Endothelial cell of umbilical vein (primary cell): ENCODE data around the gene CEACAM3.

Experiments
- EZH2 ChIP-seq: IDR thresholded peaks from 2 replicates; pipeline ENCODE4 v1.6.1; 2012; ENCODE audit warnings: borderline replicate concordance, low read depth, mild to moderate bottlenecking, moderate library complexity, low read length, inconsistent platforms; ENCODE audit not compliant: severe bottlenecking
- JUN ChIP-seq: IDR thresholded peaks from 2 replicates; pipeline ENCODE4 v1.6.1; 2011; ENCODE audit warnings: borderline replicate concordance, low read depth; ENCODE audit not compliant: insufficient read length, insufficient read depth
- MAX ChIP-seq: IDR thresholded peaks from 2 replicates; pipeline ENCODE4 v1.6.1; 2011; ENCODE audit not compliant: insufficient read depth, insufficient read length
- POLR2A ChIP-seq: IDR thresholded peaks from 2 replicates; pipeline ENCODE4 v1.6.1; 2012; ENCODE audit warnings: low read depth, mild to moderate bottlenecking, control low read depth, low read length
- POLR2AphosphoS5 ChIP-seq: IDR thresholded peaks from 2 replicates; pipeline ENCODE4 v1.6.1; 2012; ENCODE audit warnings: low read depth, mild to moderate bottlenecking, control low read depth, low read length, moderate library complexity; ENCODE audit not compliant: insufficient read depth
- TF ChIP-seq, protein P1 (sequence below), 2 donors: IDR thresholded peaks; 1 replicate in 1 of 2; 2 replicates in 1 of 2; pipeline ENCODE4 v1.5.1; 2011; ENCODE audit warnings: low read length in 2 of 2, mild to moderate bottlenecking in 2 of 2, moderate library complexity in 2 of 2, control low read depth in 1 of 2, inconsistent platforms in 1 of 2, low read depth in 1 of 2; ENCODE audit not compliant: insufficient read depth in 1 of 2; ENCODE audit errors: extremely low read depth in 1 of 2

GRCh38 chr19:41783612-41784011, 12.8 kb upstream of the CEACAM3 start:
- TF ChIP-seq POLR2A (no peak), JUN (no peak), EZH2 (no peak), MAX (no peak), POLR2AphosphoS5 (no peak)
- TF ChIP-seq, protein P1, sequence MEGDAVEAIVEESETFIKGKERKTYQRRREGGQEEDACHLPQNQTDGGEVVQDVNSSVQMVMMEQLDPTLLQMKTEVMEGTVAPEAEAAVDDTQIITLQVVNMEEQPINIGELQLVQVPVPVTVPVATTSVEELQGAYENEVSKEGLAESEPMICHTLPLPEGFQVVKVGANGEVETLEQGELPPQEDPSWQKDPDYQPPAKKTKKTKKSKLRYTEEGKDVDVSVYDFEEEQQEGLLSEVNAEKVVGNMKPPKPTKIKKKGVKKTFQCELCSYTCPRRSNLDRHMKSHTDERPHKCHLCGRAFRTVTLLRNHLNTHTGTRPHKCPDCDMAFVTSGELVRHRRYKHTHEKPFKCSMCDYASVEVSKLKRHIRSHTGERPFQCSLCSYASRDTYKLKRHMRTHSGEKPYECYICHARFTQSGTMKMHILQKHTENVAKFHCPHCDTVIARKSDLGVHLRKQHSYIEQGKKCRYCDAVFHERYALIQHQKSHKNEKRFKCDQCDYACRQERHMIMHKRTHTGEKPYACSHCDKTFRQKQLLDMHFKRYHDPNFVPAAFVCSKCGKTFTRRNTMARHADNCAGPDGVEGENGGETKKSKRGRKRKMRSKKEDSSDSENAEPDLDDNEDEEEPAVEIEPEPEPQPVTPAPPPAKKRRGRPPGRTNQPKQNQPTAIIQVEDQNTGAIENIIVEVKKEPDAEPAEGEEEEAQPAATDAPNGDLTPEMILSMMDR (IDR thresholded peaks at IDR 0.05; ENCODE audit: extremely low read depth in 1 of 2, insufficient read depth in 1 of 2, low read depth in 1 of 2, low read length in 2 of 2), result no peak
